Middle frontal gyrus (tissue), 1 donor: ENCODE results near the gene VIT.

ENCODE experiments used
- DNase-seq: peaks from one replicate; pipeline ENCODE4 v3.0.0-alpha.2; 2015; ENCODE audit warnings: low spot score; ENCODE audit errors: extremely low spot score

Gene VIT

GRCh38 chr2:36696533-36696932 is at the start of gene VIT:
Gene VIT (plus strand): TSS chr2:36696707. CDS start chr2:36716371, 19,664 bp downstream.
- no peak for DNase-seq

GRCh38 chr2:36650031-36650829 is 46.3 kb upstream of the VIT start:
- DNase-seq = no peak

- DNase-seq = no peak
These were observed 43.4 kb upstream of the VIT start for GRCh38 chr2:36653155-36653554.

DNA sequence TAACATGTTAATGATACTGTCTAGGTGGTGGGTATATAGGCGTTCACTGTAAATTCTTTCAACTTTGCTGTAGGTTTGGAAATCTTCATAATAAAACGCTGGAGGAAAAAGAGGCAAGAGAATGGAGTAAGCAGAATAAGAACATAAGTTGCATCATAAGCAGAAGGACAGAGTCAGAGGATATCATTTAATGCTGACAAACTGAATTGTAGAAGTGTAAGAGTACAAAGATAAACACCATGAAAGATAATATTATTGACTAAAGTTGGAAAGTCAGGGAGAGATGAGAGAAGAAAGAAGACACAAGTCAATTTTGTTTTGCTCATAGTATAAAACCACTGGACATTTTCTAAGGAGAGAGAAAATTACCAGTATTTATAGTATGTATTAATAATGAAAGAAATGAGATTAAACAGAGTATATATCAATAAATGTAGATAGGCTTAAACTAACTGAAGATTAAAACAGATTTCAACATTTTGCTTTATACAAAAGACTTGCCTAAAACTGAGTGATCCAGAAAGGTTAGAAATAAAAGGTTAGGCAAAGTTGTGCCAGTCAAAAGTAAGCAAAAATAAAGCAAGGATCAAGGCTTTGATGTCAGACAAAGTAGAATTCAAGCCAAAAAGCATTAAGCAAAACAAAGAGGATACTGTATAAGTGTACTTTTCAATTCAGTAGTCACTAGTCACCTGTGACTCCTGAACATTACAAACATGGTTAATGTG is 42.4 kb upstream of the VIT start:
- DNase-seq = no peak

- no peak for DNase-seq
These were observed 41.1 kb upstream of the VIT start for GRCh38 chr2:36655453-36655852.

- DNase-seq = no peak
These were observed 38.8 kb upstream of the VIT start for GRCh38 chr2:36657703-36658102.

DNA sequence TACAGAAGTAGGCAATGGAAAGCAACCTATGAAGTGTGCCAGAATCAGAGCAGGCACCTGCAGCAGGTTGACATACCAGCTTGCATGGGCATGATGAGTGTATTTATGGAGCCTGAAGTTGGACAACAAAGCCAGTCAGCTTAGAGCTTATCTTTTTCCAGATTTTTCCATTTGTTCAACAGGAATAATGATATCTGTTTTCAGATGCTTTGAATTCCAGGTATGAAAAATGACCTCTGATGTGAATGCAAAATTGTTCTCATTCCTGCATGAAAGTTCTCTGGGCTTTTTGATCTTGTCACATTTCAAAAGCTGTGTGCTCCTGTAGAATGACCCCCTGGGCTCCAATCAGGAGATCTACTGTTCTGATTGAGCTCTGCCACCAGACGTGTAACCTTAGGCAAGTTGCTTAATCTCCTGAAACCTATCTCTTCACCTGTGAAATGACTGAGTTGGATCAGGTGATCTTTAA is 38.2 kb upstream of the VIT start:
- DNase-seq = no peak

DNA sequence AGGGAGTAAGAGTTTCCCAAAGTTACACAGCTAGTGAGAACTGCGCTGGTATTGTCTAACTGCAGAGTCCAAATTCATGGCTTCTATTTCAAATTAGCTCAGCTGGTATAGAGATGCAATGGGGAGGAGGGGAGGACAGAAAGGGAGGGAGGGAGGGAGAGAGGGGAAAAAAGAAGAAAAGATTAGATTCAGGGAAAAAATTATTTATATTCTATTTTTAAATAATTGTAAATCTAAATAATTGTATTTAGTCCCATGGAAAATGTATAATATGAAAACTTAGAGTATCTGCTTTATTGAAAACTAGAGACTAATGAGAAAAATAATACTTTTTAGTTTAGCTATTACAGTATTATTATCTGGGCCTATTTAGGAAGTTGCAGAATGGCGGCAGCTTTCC is 37.3 kb upstream of the VIT start:
- no peak for DNase-seq

DNA sequence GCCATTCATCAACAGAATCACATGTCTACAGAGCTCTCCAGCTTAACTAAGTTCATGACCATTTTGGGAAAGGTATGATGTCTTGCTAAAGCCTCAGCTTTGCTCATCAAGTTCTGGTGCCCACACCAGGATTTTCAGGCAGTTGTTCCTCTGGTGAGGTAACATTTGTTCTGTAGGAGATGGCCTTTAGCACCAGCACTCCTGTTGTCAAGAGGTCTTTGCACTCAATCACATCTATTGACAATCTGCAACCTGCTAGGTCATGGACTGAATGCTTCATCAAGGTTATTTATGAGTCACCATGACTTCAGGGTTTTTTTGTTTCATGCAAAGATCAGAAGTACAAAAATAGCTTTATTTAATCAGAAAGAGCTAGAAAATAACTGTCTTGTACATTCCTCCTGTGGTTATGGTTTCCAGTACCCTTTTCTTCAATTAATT is 36.6 kb upstream of the VIT start:
- no peak for DNase-seq

GRCh38 chr2:36662638-36663037 is 33.9 kb upstream of the VIT start:
- no peak for DNase-seq

DNA sequence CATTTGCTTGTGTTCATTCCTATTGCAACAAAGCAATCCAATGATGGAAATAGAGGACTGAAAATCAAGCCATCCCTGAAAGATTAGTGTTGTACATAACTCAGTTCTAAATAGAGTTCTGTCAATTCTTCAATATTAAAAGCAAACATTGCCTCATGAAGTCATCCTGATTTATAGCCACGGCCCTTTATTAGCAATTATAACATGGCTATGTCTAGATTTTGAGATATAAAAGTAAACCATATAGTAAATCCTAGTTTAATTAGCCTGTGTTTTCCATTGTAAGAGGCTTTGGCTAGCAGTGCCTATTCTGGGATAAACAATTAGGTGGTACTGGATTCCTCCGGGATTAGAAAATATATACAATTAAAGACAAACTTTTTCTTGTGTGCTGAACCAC is 33.2 kb upstream of the VIT start:
- no peak for DNase-seq

- DNase-seq = peak; percentile 36
These were observed 32.4 kb upstream of the VIT start for GRCh38 chr2:36663851-36664695.

DNA sequence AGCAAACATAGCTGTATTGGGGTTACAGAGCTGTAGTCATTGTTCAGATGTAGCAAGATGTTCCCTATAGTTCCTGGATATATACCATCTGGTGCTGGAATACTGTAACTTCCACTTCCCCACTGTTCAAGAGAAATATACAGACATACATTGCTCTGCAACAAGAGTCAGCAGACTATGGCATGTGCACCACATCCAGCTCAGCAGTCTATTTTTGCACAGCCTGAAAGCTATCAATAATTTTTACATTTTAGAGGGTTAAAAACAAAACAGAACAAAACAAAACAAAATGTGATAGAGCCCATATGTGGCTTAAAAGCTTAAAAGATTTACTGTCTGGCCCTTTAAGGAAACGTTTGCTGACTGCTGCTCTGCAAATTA is 31.8 kb upstream of the VIT start:
- DNase-seq = no peak

- no peak for DNase-seq
These were observed 28.6 kb upstream of the VIT start for GRCh38 chr2:36667931-36668330.

DNA sequence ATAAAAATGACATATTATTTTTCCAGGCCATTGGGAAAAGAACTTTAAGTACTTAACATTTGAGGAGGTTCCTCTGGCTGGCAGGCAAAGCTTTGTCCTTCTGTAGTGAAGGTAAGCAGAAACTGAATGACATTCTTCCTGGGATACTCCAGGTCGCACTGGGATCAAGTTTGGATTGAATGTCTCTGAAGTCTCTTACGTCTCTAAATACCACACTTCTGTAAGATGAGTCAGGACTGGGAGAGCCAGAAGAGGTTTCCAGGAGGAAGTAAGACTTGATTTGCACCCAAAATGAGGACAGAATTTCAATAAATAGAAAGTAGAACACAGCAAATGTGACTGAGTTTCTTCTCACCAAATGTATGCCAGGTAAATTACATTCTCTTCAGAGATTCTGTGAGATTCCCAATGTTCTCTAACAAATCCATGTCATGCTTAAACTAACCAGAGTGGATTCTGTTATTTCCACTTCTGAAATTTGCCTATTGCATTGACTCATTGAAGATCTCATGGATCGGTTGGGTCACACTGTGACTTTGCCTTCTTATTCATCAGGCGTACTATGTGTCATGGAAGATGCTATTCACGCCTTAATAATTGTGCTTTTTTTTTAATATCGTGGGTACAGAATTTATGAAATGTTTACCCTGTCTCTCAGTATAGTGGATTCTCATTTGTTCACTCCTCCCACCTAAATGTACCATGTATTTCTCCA is 25.5 kb upstream of the VIT start:
- DNase-seq = no peak

GRCh38 chr2:36671731-36672130 is 24.8 kb upstream of the VIT start:
- DNase-seq = no peak

DNA sequence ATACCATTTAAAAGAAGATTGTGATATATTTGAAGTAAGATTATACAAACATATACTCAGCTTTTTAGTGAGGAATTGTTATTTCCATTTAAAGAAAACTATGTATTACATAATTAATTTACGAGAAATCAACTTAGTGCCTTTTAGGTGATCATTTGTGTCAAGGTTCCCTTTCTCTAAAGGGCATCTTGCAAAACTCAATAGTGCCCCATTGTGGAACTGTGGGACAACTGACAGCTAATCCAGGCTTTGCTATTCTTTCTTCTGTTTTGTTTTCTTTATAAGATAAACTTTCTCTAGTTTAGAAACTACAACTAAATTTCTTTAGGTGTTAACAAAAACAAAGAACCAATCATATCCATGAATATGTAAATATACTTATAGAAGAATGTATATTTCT is 24.3 kb upstream of the VIT start:
- DNase-seq = no peak

DNA sequence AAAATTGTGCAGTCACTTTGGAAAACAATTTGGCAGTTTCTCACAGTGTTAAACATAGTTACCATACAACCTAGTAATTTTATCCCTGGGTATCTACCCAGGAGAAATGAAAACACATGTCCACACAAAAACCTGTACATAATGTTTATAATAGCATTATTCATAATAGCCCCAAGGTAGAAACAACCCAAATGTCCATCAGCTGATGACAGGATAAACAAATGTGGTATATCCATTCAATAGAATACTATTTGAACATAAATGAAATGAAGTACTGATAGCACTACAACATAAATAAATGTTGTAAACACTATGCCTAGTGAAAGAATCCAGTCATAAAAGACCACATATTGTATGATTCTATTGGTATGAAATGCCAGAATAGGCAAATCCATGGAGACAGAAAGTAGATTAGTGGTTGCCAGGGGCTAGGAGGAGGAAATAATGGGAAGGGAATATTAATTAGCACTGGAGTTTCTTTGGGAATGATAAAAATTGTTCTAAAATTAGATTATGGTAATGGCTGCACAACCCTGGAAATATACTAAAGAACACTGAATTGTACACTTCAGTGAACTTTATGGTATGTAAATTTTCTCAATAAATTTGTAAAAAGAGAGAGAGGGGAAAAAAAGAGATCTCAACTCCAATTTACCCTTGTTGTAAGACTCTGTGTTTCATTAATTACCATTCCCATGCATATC is 20.8 kb upstream of the VIT start:
- no peak for DNase-seq

DNA sequence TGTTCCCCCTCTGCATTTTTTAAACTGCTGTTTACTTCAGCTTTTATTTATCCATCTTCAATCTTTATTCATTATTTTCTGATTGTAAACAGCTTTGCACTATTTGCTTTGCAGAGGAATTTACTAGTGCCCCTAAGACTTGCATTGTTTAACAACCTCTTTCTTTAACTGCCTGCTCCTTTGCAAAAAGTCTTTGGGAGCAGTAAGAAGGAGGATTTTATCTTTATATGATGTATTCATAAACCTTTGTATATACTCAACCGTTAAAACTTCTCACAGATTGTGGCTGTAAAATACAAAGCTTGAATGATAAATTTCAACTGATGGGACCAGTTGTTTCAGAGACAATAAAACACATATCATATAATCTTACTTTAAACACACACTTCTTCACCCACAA is 20.1 kb upstream of the VIT start:
- DNase-seq = no peak

GRCh38 chr2:36677386-36677785 is 19.1 kb upstream of the VIT start:
- no peak for DNase-seq
